DMS114 treated with DMSO at 0.1 percent for 48 hours (cell line): ENCODE results near the gene CDH23.

Source experiments
- DNase-seq: peaks from one replicate; lab custom pipeline; 2025; ENCODE audit not compliant: unreplicated experiment; lab: John Stamatoyannopoulos, UW

The CDH23 gene

GRCh38 chr10:71802235-71802634 lies 405.5 kb downstream of the CDH23 start:
- no peak for DNase-seq

GRCh38 chr10:71802715-71803488 lies 406.2 kb downstream of the CDH23 start:
- no peak for DNase-seq

DNA sequence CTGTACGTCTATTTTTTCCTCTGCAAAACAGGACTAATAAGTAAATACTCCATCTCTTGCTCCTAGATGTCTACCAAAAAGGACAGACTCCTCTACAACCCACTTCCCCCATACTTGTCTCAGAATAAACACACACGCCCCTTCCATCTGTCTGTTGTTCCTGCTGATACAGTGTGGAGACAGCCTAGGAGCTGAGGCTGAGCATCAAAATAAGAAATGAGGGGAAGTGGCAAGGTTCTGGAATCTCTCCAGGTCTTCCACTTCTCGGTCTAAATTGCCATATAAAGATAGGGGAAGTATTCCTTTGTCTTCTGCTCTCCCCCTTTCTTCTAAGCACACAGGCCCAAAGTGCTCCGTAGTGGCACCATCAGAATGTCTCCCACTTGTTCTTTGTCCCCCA lies 407.4 kb downstream of the CDH23 start:
- no peak for DNase-seq

DNA sequence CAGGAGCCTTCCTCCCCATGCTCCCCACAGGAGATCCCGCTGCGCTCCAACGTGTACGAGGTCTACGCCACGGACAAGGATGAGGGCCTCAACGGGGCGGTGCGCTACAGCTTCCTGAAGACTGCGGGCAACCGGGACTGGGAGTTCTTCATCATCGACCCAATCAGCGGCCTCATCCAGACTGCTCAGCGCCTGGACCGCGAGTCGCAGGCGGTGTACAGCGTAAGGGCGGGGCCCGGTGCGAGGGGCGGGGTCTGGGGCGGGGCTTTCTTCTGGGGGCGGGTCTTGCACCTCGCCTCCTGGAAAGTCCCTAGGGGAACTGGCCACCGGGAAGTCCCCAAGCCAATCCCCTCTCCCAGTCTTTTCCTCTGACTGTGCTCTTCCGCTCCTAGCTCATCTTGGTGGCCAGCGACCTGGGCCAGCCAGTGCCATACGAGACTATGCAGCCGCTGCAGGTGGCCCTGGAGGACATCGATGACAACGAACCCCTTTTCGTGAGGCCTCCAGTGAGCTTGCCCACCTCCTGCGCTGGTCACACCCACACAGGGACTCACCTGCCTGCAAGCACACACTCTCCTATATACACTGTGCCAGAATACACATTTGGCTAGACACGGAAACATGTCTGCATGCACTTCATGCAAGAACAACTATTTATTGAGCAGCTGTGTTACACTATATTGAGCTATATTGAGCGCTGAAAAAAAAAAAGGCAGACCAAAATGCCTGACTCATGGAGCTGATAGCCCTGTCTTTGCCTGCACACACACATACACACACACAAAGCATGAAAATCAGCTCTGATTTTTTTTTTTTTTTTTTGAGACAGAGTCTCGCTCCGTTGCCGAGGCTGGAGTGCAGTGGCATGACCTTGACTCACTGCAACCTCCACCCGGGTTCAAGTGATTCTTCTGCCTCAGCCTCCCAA lies 409.3 kb downstream of the CDH23 start:
- DNase-seq: no peak

DNA sequence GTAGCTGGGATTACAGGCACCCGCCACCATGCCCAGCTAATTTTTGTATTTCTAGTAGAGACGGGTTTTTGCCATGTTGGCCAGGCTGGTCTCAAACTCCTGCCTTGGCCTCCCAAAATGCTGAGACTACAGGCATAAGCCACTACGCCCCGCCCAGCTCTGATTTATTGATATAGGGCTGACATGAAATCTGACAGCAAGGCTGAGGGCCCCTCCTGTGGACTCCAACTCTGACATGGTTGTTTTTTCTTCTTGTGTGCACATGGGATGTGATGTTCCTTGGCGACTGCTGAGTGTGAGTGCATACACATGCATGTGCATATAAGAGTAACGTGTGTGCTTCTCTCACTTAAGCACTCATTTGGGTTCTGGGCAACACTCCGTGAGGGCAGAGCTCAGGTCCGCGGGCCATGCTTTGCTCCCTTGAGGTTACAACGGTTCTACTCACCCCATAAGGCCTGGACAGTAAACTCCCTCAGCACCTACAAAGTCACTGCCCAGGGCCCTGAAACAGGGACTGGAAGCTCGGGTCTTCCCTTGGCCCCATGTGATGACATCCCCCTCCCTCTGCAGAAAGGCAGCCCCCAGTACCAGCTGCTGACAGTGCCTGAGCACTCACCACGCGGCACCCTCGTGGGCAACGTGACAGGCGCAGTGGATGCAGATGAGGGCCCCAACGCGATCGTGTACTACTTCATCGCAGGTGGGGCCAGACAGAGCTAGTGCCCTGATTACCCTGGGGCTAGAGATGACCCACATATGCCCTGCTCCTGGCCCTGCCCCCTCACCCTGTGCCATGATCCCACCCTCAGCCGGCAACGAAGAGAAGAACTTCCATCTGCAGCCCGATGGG lies 410.2 kb downstream of the CDH23 start:
- DNase-seq: no peak

DNA sequence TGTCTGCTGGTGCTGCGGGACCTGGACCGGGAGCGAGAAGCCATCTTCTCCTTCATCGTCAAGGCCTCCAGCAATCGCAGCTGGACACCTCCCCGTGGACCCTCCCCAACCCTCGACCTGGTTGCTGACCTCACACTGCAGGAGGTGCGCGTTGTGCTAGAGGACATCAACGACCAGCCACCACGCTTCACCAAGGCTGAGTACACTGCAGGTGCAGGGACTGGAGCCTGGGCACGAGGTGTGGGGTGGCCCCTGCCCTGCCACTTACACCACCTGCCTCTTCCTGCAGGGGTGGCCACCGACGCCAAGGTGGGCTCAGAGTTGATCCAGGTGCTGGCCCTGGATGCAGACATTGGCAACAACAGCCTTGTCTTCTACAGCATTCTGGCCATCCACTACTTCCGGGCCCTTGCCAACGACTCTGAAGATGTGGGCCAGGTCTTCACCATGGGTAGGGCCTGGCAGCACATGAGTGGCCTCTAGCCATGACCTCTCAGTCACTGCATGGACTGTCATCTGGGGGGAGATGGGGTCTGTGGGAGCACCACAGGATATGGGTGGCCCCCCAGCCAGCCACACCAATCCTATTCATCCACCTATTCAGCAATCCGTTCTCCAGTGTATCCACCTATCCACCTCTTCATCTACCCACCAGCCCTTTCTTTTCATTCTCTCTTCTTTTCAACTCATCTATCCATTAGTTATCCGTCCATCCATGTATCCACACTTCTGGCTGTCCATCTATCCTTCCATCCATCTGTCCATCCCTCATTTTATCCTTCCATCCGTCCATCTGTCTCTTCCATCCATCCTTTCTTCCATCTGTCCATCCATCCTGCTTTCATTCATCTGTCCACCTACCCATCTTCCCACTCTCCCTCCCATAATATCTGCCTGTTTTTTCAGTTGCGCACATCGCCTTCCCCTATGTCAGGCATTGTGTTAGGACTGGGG lies 411.1 kb downstream of the CDH23 start:
- no peak for DNase-seq

DNA sequence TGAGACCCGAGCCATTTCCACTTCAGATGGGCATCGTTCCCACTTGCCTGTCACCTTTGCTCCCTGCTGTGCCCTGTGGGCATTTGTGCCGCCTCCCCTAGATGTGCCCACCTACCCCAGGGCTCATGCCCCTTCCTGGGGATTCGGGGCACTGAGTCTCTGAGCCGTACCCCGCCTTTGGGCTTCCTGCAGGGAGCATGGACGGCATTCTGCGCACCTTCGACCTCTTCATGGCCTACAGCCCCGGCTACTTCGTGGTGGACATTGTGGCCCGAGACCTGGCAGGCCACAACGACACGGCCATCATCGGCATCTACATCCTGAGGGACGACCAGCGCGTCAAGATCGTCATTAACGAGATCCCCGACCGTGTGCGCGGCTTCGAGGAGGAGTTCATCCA lies 412.9 kb downstream of the CDH23 start:
- no peak for DNase-seq

GRCh38 chr10:71810048-71810750 lies 413.5 kb downstream of the CDH23 start:
- no peak for DNase-seq

- DNase-seq: no peak
Observed at GRCh38 chr10:71811351-71811750, 414.6 kb downstream of the CDH23 start.

- DNase-seq: peak; percentile 27
Observed at GRCh38 chr10:71812016-71812912, 415.5 kb downstream of the CDH23 start.

DNA sequence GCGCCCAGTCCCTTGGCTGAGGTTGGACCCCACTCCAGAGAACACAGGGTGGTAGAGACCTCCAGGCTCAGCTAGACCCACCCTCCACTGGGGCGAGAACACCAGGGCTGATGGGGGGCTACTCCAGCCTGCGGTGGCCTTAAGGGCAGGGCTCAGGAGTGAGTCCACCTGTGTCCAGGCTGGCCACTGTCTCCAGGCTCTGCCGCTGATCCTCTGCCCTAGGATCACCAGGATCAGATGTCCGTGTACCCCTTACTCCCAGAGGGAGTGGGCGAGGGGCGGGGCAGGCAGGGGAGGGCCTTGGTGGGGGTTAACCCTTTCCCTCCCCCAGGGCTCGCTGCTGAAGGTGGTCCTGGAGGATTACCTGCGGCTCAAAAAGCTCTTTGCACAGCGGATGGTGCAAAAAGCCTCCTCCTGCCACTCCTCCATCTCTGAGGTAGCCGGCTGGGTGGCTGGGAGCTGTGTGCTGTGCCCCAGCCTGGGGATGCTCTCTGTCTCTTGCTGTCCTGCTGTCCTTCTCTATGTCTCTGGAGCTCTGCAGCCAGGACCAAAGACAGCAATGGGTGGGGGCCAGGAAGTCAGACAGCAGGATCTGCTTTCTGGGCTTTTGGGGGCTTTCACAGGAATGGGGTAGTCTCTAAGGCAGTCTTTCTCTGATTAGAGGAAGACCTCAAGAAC lies 416.3 kb downstream of the CDH23 start:
- no peak for DNase-seq

- no peak for DNase-seq
Observed at GRCh38 chr10:71814922-71815411, 418.2 kb downstream of the CDH23 start.

DNA sequence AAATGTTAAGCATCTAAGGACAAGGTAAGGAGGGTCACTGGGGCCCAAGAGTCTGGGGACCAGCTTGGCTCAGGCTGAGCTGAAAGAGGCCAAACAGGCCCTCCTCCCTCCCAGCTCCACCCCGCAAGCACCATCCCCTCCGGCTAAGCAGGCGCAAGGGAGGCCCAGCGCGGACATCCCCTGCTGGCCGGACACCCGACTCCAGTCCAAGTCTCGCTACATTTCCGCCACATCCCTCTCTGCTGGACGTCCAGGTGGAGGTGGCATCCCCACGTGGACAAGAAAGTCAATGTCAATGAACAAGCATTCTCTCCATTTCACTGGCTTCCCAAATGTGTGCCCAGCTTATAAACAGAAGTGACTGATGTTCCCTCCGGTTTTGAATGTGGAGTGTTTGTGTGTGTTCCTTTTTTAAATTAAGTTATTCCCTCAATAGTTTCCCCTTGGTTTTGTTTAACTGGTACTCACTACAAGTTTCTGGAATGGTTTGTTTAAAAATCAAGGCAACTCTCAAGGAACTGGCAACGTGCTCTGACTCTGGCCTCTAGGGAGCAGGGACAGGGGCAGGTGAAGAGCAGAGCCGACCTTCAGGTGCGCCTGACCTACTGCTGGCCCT lies 418.9 kb downstream of the CDH23 start:
- no peak for DNase-seq

DNA sequence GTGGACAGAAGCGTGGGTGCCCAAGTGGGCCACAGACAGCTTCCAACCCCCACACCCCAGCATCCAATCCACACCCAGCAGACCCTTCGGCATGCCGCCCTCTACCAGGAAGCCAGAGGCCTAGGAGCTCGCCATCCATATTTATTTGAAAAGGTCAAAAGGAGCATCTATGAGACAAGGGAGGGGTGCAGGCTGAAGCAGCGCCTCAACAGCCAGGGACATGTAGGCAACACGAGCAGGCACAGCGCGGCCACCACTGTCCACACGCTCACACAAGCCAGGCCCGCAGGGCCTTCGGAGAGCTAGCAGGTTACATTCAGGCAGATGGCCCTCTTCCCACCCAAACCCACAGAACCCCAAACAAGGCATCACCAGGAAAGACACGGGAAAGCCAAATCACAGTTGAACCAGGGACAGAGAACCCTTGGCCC lies 419.7 kb downstream of the CDH23 start:
- no peak for DNase-seq

- DNase-seq: no peak
Observed at GRCh38 chr10:71816936-71817618, 420.4 kb downstream of the CDH23 start.

DNA sequence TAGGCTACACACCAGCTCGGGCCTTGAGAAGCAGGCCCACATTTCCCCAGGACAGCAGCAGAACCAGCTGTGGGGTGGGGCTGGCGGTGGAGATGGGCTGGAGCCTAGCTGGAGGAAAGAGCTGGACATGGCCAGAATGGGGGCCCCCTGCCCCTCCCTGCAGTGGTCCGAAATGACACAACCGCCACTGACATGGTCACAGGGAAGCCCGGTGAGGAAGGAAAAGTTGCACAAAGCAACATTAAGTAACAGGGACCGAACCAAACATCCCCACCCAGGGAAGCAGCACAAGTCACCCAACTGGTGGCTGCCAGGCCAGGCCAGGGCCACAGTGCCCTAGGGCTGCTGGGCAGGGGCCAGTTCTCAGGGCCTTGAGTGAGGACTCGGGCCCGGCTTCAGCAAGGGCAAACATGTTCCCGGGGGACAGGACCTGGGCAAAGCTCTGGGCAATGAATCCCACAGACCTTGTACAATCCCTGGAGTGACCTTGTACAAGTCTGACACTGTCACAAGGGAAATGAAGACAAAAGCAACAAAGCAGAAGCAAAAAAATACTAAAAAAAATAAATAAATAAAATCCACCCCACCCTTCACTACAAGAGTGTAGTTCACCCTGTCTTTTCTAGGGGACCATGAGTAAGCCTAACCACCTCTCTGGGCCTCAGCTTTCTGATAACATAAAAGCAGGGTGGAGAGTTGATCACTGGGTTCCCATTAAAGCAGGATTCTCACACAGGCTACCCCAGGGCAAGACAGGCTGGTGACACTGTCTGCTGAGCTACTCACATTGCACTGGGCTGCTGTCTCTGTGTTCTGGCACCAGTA lies 421.3 kb downstream of the CDH23 start:
- DNase-seq: no peak
